T-helper 22 cell (primary cell): ENCODE data around the gene RORC.
"Not testable (repeated sequence)": the region's sequence is repeated elsewhere in the genome, so short reads cannot be mapped to it uniquely, and the experiment has no call there.

Experiments
- DNase-seq: peaks from one replicate; pipeline ENCODE4 v3.0.0-alpha.2; 2020; ENCODE audit warnings: low read depth

Gene RORC

GRCh38 chr1:151805066-151805820, 26.4 kb downstream of the RORC start, which contains the start of gene LINGO4:
Gene LINGO4, minus strand, starts transcription at chr1:151805419. Its CDS starts 2,715 bp downstream, at chr1:151802704.
- DNase-seq, result no peak

GRCh38 chr1:151803915-151804314, 27.7 kb downstream of the RORC start:
- DNase-seq, result no peak

GRCh38 chr1:151803164-151803563, 28.4 kb downstream of the RORC start:
- no peak for DNase-seq

GRCh38 chr1:151802372-151802771, 29.2 kb downstream of the RORC start:
- DNase-seq, result no peak

GRCh38 chr1:151801846-151802245, 29.8 kb downstream of the RORC start:
- no peak for DNase-seq

GRCh38 chr1:151801310-151801820, 30.2 kb downstream of the RORC start:
- DNase-seq, result no peak

GRCh38 chr1:151800830-151801229, 30.8 kb downstream of the RORC start:
- no peak for DNase-seq

GRCh38 chr1:151799179-151800022, 32.2 kb downstream of the RORC start:
- DNase-seq, result no peak

- DNase-seq, result no peak
Observed at GRCh38 chr1:151798571-151798970, 33.0 kb downstream of the RORC start.

- DNase-seq, result peak; percentile 3
Observed at GRCh38 chr1:151790940-151791651, 40.5 kb downstream of the RORC start.

- peak; percentile 99 for DNase-seq
Observed at GRCh38 chr1:151790071-151790939, 41.3 kb downstream of the RORC start, which contains the start of gene TDRKH. Gene TDRKH, minus strand, starts transcription at chr1:151790500. Its CDS starts 7,478 bp downstream, at chr1:151783022.

- no peak for DNase-seq
Observed at GRCh38 chr1:151787689-151788088, 43.9 kb downstream of the RORC start.

- DNase-seq, result no peak
Observed at GRCh38 chr1:151783796-151784195, 47.8 kb downstream of the RORC start.

- no peak for DNase-seq
Observed at GRCh38 chr1:151782741-151783140, 48.9 kb downstream of the RORC start.

GRCh38 chr1:151782026-151782425, 49.6 kb downstream of the RORC start:
- DNase-seq, result not testable (repeated sequence)

- not testable (repeated sequence) for DNase-seq
Observed at GRCh38 chr1:151780736-151781135, 50.9 kb downstream of the RORC start.

- DNase-seq, result no peak
Observed at GRCh38 chr1:151779852-151780251, 51.8 kb downstream of the RORC start.

- no peak for DNase-seq
Observed at GRCh38 chr1:151777317-151777716, 54.3 kb downstream of the RORC start.

GRCh38 chr1:151776665-151777062, 54.9 kb downstream of the RORC start:
- no peak for DNase-seq

GRCh38 chr1:151775894-151776664, 55.5 kb downstream of the RORC start:
- DNase-seq, result no peak
